ENCODE results near the gene HGD. TPM values are rescaled to one million over a fixed set of nuclear protein-coding genes. Genes with fewer than 3 reads are reported as not detected.

Gene HGD
- total and polyA plus RNA-seq, 2 of the 13 experiments (the other 11 are each of a cell fraction or from before 2014, with no cell fraction given), result 265 to 398 TPM

- TF ChIP-seq SMARCE1 (IDR thresholded peaks at IDR 0.05; ENCODE audit: borderline replicate concordance) (no peak), ZNF784 (CRISPR knock-in tag; IDR thresholded peaks at IDR 0.05; ENCODE audit: borderline replicate concordance) (0 out of 2 replicates have a peak, but pooled peaks have one; percentile 36), MIER3 (CRISPR knock-in tag; IDR thresholded peaks at IDR 0.05; ENCODE audit: borderline replicate concordance) (0 out of 2 replicates have a peak, but pooled peaks have one; percentile 30), ZMYM4 (CRISPR knock-in tag; IDR thresholded peaks at IDR 0.05) (0 out of 2 replicates have a peak, but pooled peaks have one; percentile 11)
These were observed 1.2 kb upstream of the HGD start (continued) for GRCh38 chr3:120683213-120683612.

- 0% methylated on average over 4 of the region's 4 CpGs for WGBS (ENCODE audit: low lambda C conversion rate)
- no peaks in the 10 kb centered on the region for H3K9me3 ChIP-seq (ENCODE audit: low read length)
- H3K4me2 ChIP-seq (ENCODE audit: low read depth, low read length), result peak overlapping the region; percentile 94
- peaks cover 12% of the 10 kb centered on the region; the same call in 1 of the 2 replicates for H4K20me1 ChIP-seq (ENCODE audit: insufficient read depth, low read length)
- BruUV-seq (replicated peaks), result TSS peak; percentile 79
- H3K9ac ChIP-seq (ENCODE audit: insufficient read depth, low read depth, low read length), result peak overlapping the region; percentile 100
- H2AFZ ChIP-seq (ENCODE audit: low read length), result no peak overlapping the region
- peak; percentile 8 for ATAC-seq
- peaks cover 60% of the 10 kb centered on the region for H3K4me1 ChIP-seq (ENCODE audit: insufficient read depth, low read length)
- H3K27ac ChIP-seq (ENCODE audit: extremely low read length, insufficient read depth, low read length), result peak overlapping the region; percentile 99
- in situ Hi-C loops (cut with HindIII; ENCODE audit: extremely low pct_ligation_motif_present, low pct_unique_long_range_greater_than_20kb), result no loop called here
- intact Hi-C loops (cut with micrococcal nuclease; ENCODE audit: unreplicated experiment), result loop anchor here (1.0 kb wide), 2 partner anchors 12 to 61 kb away; partner anchors contain the start of genes GTF2E1 and RABL3
- peaks cover 55% of the 10 kb centered on the region for H3K79me2 ChIP-seq (ENCODE audit: insufficient read depth, low read length)
- FAIRE-seq, result no peak
- H3K4me3 ChIP-seq (replicated peaks in 1 of 3; ENCODE audit: insufficient read depth in 1 of 3, low read depth in 2 of 3, low read length in 3 of 3), result peak overlapping the region; percentile 82 to 90 (median 82)
- DNase-seq (ENCODE audit: low spot score), result no peak
- ChIA-PET CTCF (ENCODE audit: low intra/inter-chr PET ratio, low total read pairs) (no interaction called here), POLR2A (interaction anchor here (0.8 to 3.4 kb wide), 12 partner anchors 9 to 1684 kb away, joined by 3 to 33 read pairs (median 4); partner anchors contain the start of genes GTF2E1, NDUFB4 and RABL3)
- H3K27me3 ChIP-seq (ENCODE audit: control insufficient read depth in 1 of 2, insufficient read depth in 2 of 2, low read length in 2 of 2), result no peaks in the 10 kb centered on the region; a peak in 1 of 5 replicates
- peaks cover 0 to 2% of the 10 kb centered on the region in 2 experiments; a peak in 3 of 5 replicates for H3K36me3 ChIP-seq (replicated peaks in 1 of 2; ENCODE audit: control insufficient read depth in 1 of 2, insufficient read depth in 2 of 2, low read length in 2 of 2)
- TF ChIP-seq STAT6 (CRISPR knock-in tag; IDR thresholded peaks at IDR 0.05; ENCODE audit: borderline replicate concordance), result no peak; the same call in 1 of the 2 replicates
- peak; percentile 30; the same call in 1 of the 2 replicates for TF ChIP-seq ZNF709 (CRISPR knock-in tag; IDR thresholded peaks at IDR 0.05)
- TF ChIP-seq POGK (CRISPR knock-in tag; conservative IDR thresholded peaks at IDR 0.05), result 0 out of 2 replicates have a peak, but pooled peaks have one; percentile 7
- peak; percentile 8; the same call in 1 of the 2 replicates for TF ChIP-seq UBTF (CRISPR knock-in tag; IDR thresholded peaks at IDR 0.05)
- 0 out of 2 replicates have a peak, but pooled peaks have one; percentile 2 for TF ChIP-seq MYPOP (CRISPR knock-in tag; IDR thresholded peaks at IDR 0.05)
- no peak for TF ChIP-seq SNAPC5 (CRISPR knock-in tag; IDR thresholded peaks at IDR 0.05; ENCODE audit: borderline replicate concordance)
- TF ChIP-seq GZF1 (CRISPR knock-in tag; IDR thresholded peaks at IDR 0.05), result 0 out of 2 replicates have a peak, but pooled peaks have one; percentile 44
These were observed 467 bp downstream of the HGD start for GRCh38 chr3:120681506-120682038.

Data from HepG2 (cell line).